H9 (cell line): Measurements from ENCODE around the gene PPP1R7. TPM values are rescaled to one million over a fixed set of nuclear protein-coding genes. Genes with fewer than 3 reads are reported as not detected.

Source experiments
- DNase-seq: peaks from one replicate; pipeline ENCODE4 v3.0.0-alpha.2; 2017
- H2AFZ ChIP-seq: one replicate; pipeline ENCODE4 v1.6.1; 2013; ENCODE audit warnings: mild to moderate bottlenecking, low read length, control low read depth, moderate library complexity
- H2AK5ac ChIP-seq: 2 replicates; pipeline ENCODE4 v1.6.1; 2013; ENCODE audit warnings: low read length, control low read depth, mixed read lengths; ENCODE audit not compliant: insufficient read length
- H2BK120ac ChIP-seq: one replicate; pipeline ENCODE4 v1.6.1; 2013; ENCODE audit warnings: low read depth, mild to moderate bottlenecking, low read length, control low read depth, inconsistent platforms; ENCODE audit not compliant: poor library complexity, severe bottlenecking
- H2BK12ac ChIP-seq: 2 replicates; pipeline ENCODE4 v1.6.1; 2013; ENCODE audit warnings: low read length, control low read depth, mixed read lengths, low read depth; ENCODE audit not compliant: insufficient read length
- H2BK15ac ChIP-seq: 2 replicates; pipeline ENCODE4 v1.6.1; 2013; ENCODE audit warnings: low read depth, low read length, control low read depth
- H2BK20ac ChIP-seq: one replicate; pipeline ENCODE4 v1.6.1; 2013; ENCODE audit warnings: low read depth, mild to moderate bottlenecking, low read length, control low read depth, inconsistent platforms; ENCODE audit not compliant: poor library complexity, severe bottlenecking
- H2BK5ac ChIP-seq: 2 replicates; pipeline ENCODE4 v1.6.1; 2013; ENCODE audit warnings: low read length, control low read depth, mixed read lengths; ENCODE audit not compliant: insufficient read length
- H3K14ac ChIP-seq: 2 replicates; pipeline ENCODE4 v1.6.1; 2013; ENCODE audit warnings: low read length, control low read depth; ENCODE audit not compliant: insufficient read depth
- H3K18ac ChIP-seq: 2 replicates; pipeline ENCODE4 v1.6.1; 2013; ENCODE audit warnings: low read depth, mild to moderate bottlenecking, mixed read lengths, low read length, control low read depth; ENCODE audit not compliant: insufficient read length
- H3K23ac ChIP-seq: 2 replicates; pipeline ENCODE4 v1.6.1; 2013; ENCODE audit warnings: low read length, control low read depth, mixed read lengths, low read depth; ENCODE audit not compliant: insufficient read length
- H3K23me2 ChIP-seq: 2 replicates; pipeline ENCODE4 v1.6.1; 2013; ENCODE audit warnings: low read depth, mild to moderate bottlenecking, mixed read lengths, low read length, control low read depth; ENCODE audit not compliant: insufficient read length, poor library complexity, severe bottlenecking
- H3K27ac ChIP-seq: 2 replicates; pipeline ENCODE4 v1.5.1; 2013; ENCODE audit warnings: low read length, control low read depth, mixed read lengths, low read depth; ENCODE audit not compliant: insufficient read length
- H3K27me3 ChIP-seq: 2 replicates; pipeline ENCODE4 v1.6.1; 2013; ENCODE audit warnings: low read length, control low read depth, inconsistent platforms; ENCODE audit not compliant: insufficient read depth
- H3K4ac ChIP-seq: 2 replicates; pipeline ENCODE4 v1.6.1; 2013; ENCODE audit warnings: low read depth, mild to moderate bottlenecking, control low read depth, inconsistent platforms, low read length, moderate library complexity
- H3K4me1 ChIP-seq: 2 replicates; pipeline ENCODE4 v1.6.1; 2013; ENCODE audit warnings: low read length, control low read depth, inconsistent platforms; ENCODE audit not compliant: insufficient read depth
- H3K4me2 ChIP-seq: 2 replicates; pipeline ENCODE4 v1.6.1; 2013; ENCODE audit warnings: low read length, control low read depth, mixed read lengths; ENCODE audit not compliant: insufficient read length, insufficient read depth
- H3K56ac ChIP-seq: 2 replicates; pipeline ENCODE4 v1.6.1; 2013; ENCODE audit warnings: low read depth, mild to moderate bottlenecking, mixed read lengths, low read length, control low read depth; ENCODE audit not compliant: insufficient read length
- H3K79me1 ChIP-seq: 2 replicates; pipeline ENCODE4 v1.6.1; 2013; ENCODE audit warnings: low read depth, mild to moderate bottlenecking, moderate library complexity, low read length, control low read depth, inconsistent platforms; ENCODE audit not compliant: insufficient read depth, poor library complexity, severe bottlenecking
- H3K79me2 ChIP-seq: 2 replicates; pipeline ENCODE4 v1.6.1; 2013; ENCODE audit warnings: low read length, control low read depth, inconsistent platforms; ENCODE audit not compliant: insufficient read depth
- H3K9ac ChIP-seq: 2 replicates; pipeline ENCODE4 v1.6.1; 2013; ENCODE audit warnings: low read length, control low read depth, mixed read lengths; ENCODE audit not compliant: insufficient read length; ENCODE audit errors: extremely low read depth
- H3K9me3 ChIP-seq: one replicate; pipeline ENCODE4 v1.6.1; 2013; ENCODE audit warnings: low read depth, low read length, inconsistent platforms; ENCODE audit not compliant: control insufficient read depth
- H3T11ph ChIP-seq: one replicate; pipeline ENCODE4 v1.6.1; 2013; ENCODE audit warnings: mild to moderate bottlenecking, low read length, control low read depth, inconsistent platforms
- H4K20me1 ChIP-seq: one replicate; pipeline ENCODE4 v1.6.1; 2013; ENCODE audit not compliant: control insufficient read depth, insufficient read length, insufficient read depth
- H4K5ac ChIP-seq: 2 replicates; pipeline ENCODE4 v1.6.1; 2013; ENCODE audit warnings: low read depth, mild to moderate bottlenecking, mixed read lengths, low read length, control low read depth; ENCODE audit not compliant: insufficient read length
- H4K8ac ChIP-seq: replicated peaks from 2 replicates; pipeline ENCODE4 v1.6.1; 2013; ENCODE audit warnings: low read length, control low read depth, mixed read lengths, low read depth; ENCODE audit not compliant: insufficient read length
- H4K91ac ChIP-seq: 2 replicates; pipeline ENCODE4 v1.6.1; 2013; ENCODE audit warnings: low read depth, mild to moderate bottlenecking, moderate library complexity, mixed read lengths, low read length, control low read depth; ENCODE audit not compliant: insufficient read length
- H3K27ac Mint-ChIP-seq, 3 experiments: 2 replicates in 2 of 3; 3 replicates in 1 of 3; pipeline ENCODE4 v1.8.0; 2020 to 2021; ENCODE audit warnings: mixed read lengths in 3 of 3, mild to moderate bottlenecking in 1 of 3, moderate library complexity in 1 of 3
- H3K27me3 Mint-ChIP-seq: 2 replicates; pipeline ENCODE4 v1.8.0; 2021; ENCODE audit warnings: low read depth, mild to moderate bottlenecking, moderate library complexity, mixed read lengths
- H3K36me3 Mint-ChIP-seq, 3 experiments: 2 replicates in 2 of 3; 3 replicates in 1 of 3; pipeline ENCODE4 v1.8.0; 2020 to 2021; ENCODE audit warnings: low read depth in 3 of 3, mixed read lengths in 3 of 3; ENCODE audit not compliant: insufficient read depth in 1 of 3
- H3K4me1 Mint-ChIP-seq, 2 experiments: 2 replicates each; pipeline ENCODE4 v1.8.0; 2020; ENCODE audit warnings: mixed read lengths in 2 of 2
- H3K4me3 Mint-ChIP-seq, 2 experiments: 2 replicates in 1 of 2; 3 replicates in 1 of 2; pipeline ENCODE4 v1.8.0; 2020 to 2021; ENCODE audit warnings: mild to moderate bottlenecking in 2 of 2, mixed read lengths in 2 of 2, moderate library complexity in 1 of 2
- H3K9me3 Mint-ChIP-seq, 2 experiments: 2 replicates in 1 of 2; 3 replicates in 1 of 2; pipeline ENCODE4 v1.8.0; 2020; ENCODE audit warnings: mild to moderate bottlenecking in 2 of 2, mixed read lengths in 2 of 2, moderate library complexity in 1 of 2
- WGBS: extraction: QIAGEN DNeasy Blood & Tissue Kit; methylation state at CpG from one replicate; pipeline ENCODE4 v1.1.7; 2013; ENCODE audit warnings: missing lambda C conversion rate, low lambda C conversion rate, mixed read lengths; ENCODE audit not compliant: insufficient read length; ENCODE audit errors: extremely low coverage; 5-methylcytosine and 5-hydroxymethylcytosine counted together
- total RNA-seq: library from RNA; stranded (reverse); gene quantifications from 2 replicates; pipeline ENCODE4 v1.2.1, GENCODE V29; 2021
- TF ChIP-seq, protein P1 (sequence below): fragments of 200-600 bp; sonication (generic); conservative IDR thresholded peaks from 3 replicates; pipeline ENCODE4 v1.8.0; 2021; ENCODE audit warnings: antibody characterized with exemption, mild to moderate bottlenecking

The PPP1R7 gene
- total RNA-seq, 1 experiment from 2014 or later = 60.2 TPM

DNA sequence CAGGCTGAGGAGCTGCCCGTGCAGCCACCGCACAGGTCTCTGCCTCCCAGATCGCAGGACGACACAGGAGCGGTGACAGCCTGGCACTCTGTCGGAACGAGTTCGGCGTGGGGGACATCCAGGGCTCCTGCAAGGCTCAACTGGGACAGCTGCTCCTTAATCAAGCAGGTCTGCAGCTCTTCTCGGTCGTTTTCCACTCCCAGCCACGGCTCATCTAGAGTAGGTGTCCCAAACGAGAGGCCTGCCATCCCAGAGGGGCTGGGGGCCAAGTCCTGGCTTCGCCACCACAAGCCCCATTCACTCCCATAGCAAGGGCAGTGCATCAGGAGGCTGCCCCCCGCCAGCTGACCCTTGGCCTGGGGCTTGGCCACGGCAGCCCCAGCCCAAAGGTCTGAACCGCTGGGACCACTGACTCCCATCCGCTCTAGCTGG, 23.5 kb upstream of the PPP1R7 start:
- no peaks in the 10 kb centered on the region for H4K20me1 ChIP-seq
- no peak overlapping the region for H3K18ac ChIP-seq
- no peak overlapping the region for H4K8ac ChIP-seq
- no peaks in the 10 kb centered on the region for H3K9me3 ChIP-seq
- H2BK120ac ChIP-seq = no peak overlapping the region
- no peak overlapping the region for H4K5ac ChIP-seq
- Mint-ChIP-seq H3K4me3 (no peak overlapping the region), H3K36me3 (peaks cover 7 to 44% (median 24%) of the 10 kb centered on the region in 3 experiments; a peak in 6 of 7 replicates), H3K27me3 (no peaks in the 10 kb centered on the region), H3K4me1 (no peaks in the 10 kb centered on the region), H3K27ac (no peak overlapping the region; a peak in 1 of 7 replicates), H3K9me3 (no peaks in the 10 kb centered on the region)
- H2AFZ ChIP-seq = no peak overlapping the region
- no CpG with 5 or more reads among the region's 18 CpGs for WGBS
- no peak overlapping the region for H2AK5ac ChIP-seq
- no peak overlapping the region for H2BK12ac ChIP-seq
- no peaks in the 10 kb centered on the region for H3K79me1 ChIP-seq
- H3K79me2 ChIP-seq = no peaks in the 10 kb centered on the region
- H3K27me3 ChIP-seq = no peaks in the 10 kb centered on the region
- H2BK5ac ChIP-seq = no peak overlapping the region
- H3K4me2 ChIP-seq = no peak overlapping the region
- H3K4ac ChIP-seq = no peak overlapping the region
- H3K23me2 ChIP-seq = no peaks in the 10 kb centered on the region
- no peaks in the 10 kb centered on the region for H3K4me1 ChIP-seq
- no peak overlapping the region for H2BK15ac ChIP-seq
- H4K91ac ChIP-seq = no peak overlapping the region
- H3K56ac ChIP-seq = no peak overlapping the region
- no peak overlapping the region for H3K27ac ChIP-seq
- H3T11ph ChIP-seq = no peak overlapping the region
- H2BK20ac ChIP-seq = no peak overlapping the region
- TF ChIP-seq, protein P1, sequence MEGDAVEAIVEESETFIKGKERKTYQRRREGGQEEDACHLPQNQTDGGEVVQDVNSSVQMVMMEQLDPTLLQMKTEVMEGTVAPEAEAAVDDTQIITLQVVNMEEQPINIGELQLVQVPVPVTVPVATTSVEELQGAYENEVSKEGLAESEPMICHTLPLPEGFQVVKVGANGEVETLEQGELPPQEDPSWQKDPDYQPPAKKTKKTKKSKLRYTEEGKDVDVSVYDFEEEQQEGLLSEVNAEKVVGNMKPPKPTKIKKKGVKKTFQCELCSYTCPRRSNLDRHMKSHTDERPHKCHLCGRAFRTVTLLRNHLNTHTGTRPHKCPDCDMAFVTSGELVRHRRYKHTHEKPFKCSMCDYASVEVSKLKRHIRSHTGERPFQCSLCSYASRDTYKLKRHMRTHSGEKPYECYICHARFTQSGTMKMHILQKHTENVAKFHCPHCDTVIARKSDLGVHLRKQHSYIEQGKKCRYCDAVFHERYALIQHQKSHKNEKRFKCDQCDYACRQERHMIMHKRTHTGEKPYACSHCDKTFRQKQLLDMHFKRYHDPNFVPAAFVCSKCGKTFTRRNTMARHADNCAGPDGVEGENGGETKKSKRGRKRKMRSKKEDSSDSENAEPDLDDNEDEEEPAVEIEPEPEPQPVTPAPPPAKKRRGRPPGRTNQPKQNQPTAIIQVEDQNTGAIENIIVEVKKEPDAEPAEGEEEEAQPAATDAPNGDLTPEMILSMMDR = no peak
- H3K14ac ChIP-seq = no peak overlapping the region
- H3K9ac ChIP-seq = no peak overlapping the region
- no peak for DNase-seq
- no peak overlapping the region for H3K23ac ChIP-seq
